Measurements from ENCODE around the gene IFNA2. TPM values are rescaled to one million over a fixed set of nuclear protein-coding genes. Genes with fewer than 3 reads are reported as not detected.

Gene IFNA2
- total RNA-seq, 4 donors from 2014 or later, result not detected

DNA sequence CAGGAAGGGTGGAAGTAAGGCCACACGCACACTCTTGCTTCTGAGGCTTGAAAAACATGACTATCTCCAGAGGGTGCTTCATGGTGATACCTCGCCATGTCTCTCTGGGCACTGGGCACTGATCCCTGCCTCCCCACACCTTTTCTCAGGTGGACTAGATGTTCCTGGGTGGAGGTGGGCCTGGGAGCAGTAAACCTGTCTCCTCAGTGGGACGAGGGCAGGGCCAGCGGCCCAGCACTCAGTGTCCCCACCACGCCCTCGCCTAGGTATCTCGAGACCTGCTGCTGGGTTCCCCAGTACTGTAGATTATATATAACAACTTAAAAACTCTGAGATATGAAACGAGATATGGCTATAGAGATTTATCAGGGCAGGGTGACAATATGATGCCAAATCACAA is 22.9 kb downstream of the IFNA2 start:
- DNase-seq (ENCODE audit: low spot score in 2 of 2), result no peak
- WGBS, 2 donors, result 91% methylated on average over 8 of the region's 8 CpGs
- H3K4me3 ChIP-seq (ENCODE audit: low read depth, poor library complexity, severe bottlenecking), result no peak overlapping the region
- TF ChIP-seq POLR2A (IDR thresholded peaks at IDR 0.05), result no peak
- TF ChIP-seq, protein P1, sequence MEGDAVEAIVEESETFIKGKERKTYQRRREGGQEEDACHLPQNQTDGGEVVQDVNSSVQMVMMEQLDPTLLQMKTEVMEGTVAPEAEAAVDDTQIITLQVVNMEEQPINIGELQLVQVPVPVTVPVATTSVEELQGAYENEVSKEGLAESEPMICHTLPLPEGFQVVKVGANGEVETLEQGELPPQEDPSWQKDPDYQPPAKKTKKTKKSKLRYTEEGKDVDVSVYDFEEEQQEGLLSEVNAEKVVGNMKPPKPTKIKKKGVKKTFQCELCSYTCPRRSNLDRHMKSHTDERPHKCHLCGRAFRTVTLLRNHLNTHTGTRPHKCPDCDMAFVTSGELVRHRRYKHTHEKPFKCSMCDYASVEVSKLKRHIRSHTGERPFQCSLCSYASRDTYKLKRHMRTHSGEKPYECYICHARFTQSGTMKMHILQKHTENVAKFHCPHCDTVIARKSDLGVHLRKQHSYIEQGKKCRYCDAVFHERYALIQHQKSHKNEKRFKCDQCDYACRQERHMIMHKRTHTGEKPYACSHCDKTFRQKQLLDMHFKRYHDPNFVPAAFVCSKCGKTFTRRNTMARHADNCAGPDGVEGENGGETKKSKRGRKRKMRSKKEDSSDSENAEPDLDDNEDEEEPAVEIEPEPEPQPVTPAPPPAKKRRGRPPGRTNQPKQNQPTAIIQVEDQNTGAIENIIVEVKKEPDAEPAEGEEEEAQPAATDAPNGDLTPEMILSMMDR (IDR thresholded peaks at IDR 0.05), result no peak
- intact Hi-C loops (cut with DNase I; ENCODE audit: low total_unique reads), result no loop called here

DNA sequence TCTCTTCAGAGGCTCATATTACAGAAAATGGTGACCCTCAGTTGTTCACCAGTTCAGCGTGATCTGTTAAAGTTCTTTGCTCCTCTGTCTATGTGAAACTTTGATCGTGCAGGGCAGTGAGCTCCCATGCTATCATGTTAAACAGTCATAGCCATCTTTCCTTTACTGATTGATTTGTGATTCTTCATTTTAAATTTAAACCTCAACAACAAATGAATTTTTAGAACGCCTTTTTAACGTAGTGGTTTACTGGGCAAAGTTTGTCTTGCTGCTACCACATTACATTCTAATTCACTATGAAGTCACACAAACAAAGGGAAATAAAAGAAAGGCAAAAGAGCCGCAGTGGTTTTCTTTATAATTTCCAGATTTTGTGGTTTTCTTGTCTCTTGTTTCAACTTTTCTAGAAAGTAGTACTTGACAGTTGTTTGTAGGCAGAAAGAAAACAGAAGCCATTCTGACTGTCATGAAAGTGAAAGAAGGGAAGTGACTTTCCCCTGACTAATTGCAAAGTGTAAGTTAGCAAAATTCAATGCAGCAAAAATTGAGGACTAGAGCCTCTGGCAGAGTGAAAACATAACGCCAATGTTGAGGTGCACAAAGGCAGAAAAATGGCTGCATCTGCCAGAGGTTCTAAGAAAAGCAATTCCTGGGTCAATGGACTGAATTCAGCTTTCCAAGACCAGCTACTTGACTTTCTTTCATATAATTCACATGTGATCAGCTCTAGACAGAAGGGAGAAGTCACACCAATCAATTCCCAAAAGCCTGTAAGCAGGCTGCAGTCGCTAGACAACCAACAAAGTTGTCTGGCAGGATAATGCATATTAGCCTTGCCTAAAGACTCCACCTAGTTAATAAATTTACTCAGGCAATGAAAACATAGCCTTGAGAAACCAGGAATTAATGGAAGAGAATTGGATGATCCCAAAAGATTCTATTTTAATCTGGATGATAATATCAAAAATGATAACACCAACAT is 27.4 kb downstream of the IFNA2 start:
- TF ChIP-seq, protein P1 (IDR thresholded peaks at IDR 0.05), result no peak
- no peak for TF ChIP-seq POLR2A (IDR thresholded peaks at IDR 0.05)
- intact Hi-C loops (cut with DNase I; ENCODE audit: low total_unique reads), result no loop called here
- no peak for DNase-seq (ENCODE audit: low spot score in 2 of 2)
- 51 to 59% methylated on average over 7 of the region's 7 CpGs for WGBS, 2 donors
- no peak overlapping the region for H3K4me3 ChIP-seq (ENCODE audit: low read depth, poor library complexity, severe bottlenecking)

DNA sequence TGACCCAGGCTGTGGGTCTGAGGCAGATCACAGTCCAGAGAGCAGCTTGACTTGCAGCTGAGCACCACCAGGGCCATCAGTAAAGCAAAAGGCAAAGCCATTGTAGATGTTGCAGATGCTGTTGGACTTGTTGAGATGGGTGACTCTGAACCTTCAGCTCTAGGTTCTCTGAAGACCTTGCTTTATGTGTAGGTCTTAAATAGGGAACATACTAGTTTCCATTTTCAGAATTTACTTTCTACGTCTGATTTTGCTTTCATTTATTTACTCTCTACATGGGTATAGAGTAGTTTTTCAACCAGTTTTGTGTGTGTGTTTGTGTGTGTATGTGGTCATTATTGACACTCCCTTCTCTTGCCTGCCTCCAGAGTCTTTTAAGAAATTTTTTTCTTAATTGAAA is 34.4 kb downstream of the IFNA2 start, which contains the start of gene IFNA6:
Gene IFNA6 (minus strand): TSS at position 101 of the 400 bp plus-strand sequence. CDS start 0 bp downstream, at position 101.
- no peak within 1 kb of the TSS for H3K4me3 ChIP-seq (ENCODE audit: low read depth, poor library complexity, severe bottlenecking)
- TF ChIP-seq, protein P1 (IDR thresholded peaks at IDR 0.05), result no peak
- no peak for TF ChIP-seq POLR2A (IDR thresholded peaks at IDR 0.05)
- no peak for DNase-seq (ENCODE audit: low spot score in 2 of 2)
- intact Hi-C loops (cut with DNase I; ENCODE audit: low total_unique reads), result no loop called here
- 84 to 95% methylated on average over 1 of the region's 1 CpG for WGBS, 2 donors

DNA sequence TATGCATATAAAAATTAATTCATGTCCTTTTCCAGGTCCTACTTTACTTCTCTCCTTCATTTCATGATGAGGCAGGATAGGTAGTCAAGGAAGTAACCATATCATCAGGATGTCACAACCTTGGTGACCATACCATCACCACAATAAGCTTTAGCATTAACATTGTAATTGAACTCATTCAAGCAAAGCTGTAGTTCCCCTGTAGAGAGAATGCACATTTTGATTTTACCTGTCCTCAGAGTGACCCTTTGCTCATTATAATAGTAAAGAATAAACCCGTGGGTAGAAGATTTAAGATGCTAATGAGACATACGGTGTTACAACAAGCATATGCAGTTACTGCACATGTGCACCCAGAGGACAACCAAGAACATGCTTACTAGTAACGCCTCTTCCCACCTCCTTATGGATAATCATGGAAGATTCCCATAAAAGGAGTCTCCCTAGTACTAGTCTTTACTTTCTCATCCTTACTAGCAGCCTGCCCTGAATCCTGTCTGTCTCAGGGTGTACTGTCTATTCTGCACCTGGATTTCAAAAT is 36.7 kb downstream of the IFNA2 start:
- intact Hi-C loops (cut with DNase I; ENCODE audit: low total_unique reads), result no loop called here
- no peak overlapping the region for H3K4me3 ChIP-seq (ENCODE audit: low read depth, poor library complexity, severe bottlenecking)
- no peak for DNase-seq (ENCODE audit: low spot score in 2 of 2)
- WGBS, 2 donors, result 44 to 47% methylated on average over 3 of the region's 3 CpGs
- TF ChIP-seq, protein P1 (IDR thresholded peaks at IDR 0.05), result no peak
- no peak for TF ChIP-seq POLR2A (IDR thresholded peaks at IDR 0.05)

DNA sequence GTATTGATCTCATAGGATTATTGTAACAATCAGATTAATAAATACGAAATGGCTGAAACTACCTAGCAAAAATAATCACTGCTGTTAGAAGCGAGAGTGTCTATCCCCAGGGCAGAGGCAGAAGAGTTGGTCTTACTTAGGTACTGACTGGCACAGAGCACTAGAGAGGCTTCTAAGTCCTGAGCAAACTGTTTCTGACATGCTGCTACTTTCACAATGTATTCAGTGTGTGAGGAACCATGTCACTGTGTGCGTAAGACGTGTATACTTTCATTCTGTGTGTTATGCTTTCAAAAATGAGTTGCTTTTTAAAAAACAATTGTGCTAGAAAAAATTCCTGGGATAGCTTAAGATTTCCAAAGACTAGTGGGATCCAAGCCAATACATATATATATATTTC is 44.5 kb downstream of the IFNA2 start:
- H3K4me3 ChIP-seq (ENCODE audit: low read depth, poor library complexity, severe bottlenecking), result no peak overlapping the region
- intact Hi-C loops (cut with DNase I; ENCODE audit: low total_unique reads), result no loop called here
- WGBS, 2 donors, result 88 to 93% methylated on average over 4 of the region's 4 CpGs
- TF ChIP-seq, protein P1 (IDR thresholded peaks at IDR 0.05), result no peak
- TF ChIP-seq POLR2A (IDR thresholded peaks at IDR 0.05), result no peak
- no peak for DNase-seq (ENCODE audit: low spot score in 2 of 2)
